DOHH2 (cell line): ENCODE measurements around the gene CDC25B.
"Not testable (repeated sequence)": the region's sequence is repeated elsewhere in the genome, so short reads cannot be mapped to it uniquely, and the experiment has no call there.

Experiments
- CTCF ChIP-seq: fragments of 200-600 bp; sonication (generic); IDR thresholded peaks from one replicate; pipeline ENCODE4 v1.5.1; 2014; ENCODE audit warnings: antibody characterized with exemption, mild to moderate bottlenecking, low read depth, low read length; ENCODE audit not compliant: poor library complexity, severe bottlenecking
- EZH2phosphoT487 ChIP-seq: fragments of 200-600 bp; sonication (generic); IDR thresholded peaks from 2 replicates; pipeline ENCODE4 v1.6.1; 2017; ENCODE audit warnings: borderline replicate concordance, mild to moderate bottlenecking, antibody characterized with exemption, low read length, moderate library complexity, mixed read lengths

GRCh38 chr20:3840201-3840600 lies 44.1 kb downstream of the CDC25B start:
- not testable (repeated sequence) for TF ChIP-seq CTCF, EZH2phosphoT487
